ENCODE data around the gene LAMTOR2. TPM values are rescaled to one million over a fixed set of nuclear protein-coding genes. Genes with fewer than 3 reads are reported as not detected.
"Not testable (repeated sequence)": the region's sequence is repeated elsewhere in the genome, so short reads cannot be mapped to it uniquely, and the experiment has no call there.

Gene LAMTOR2
- total and polyA plus RNA-seq, 9 donors = 20.1 to 66.1 (median 24.9) TPM

DNA sequence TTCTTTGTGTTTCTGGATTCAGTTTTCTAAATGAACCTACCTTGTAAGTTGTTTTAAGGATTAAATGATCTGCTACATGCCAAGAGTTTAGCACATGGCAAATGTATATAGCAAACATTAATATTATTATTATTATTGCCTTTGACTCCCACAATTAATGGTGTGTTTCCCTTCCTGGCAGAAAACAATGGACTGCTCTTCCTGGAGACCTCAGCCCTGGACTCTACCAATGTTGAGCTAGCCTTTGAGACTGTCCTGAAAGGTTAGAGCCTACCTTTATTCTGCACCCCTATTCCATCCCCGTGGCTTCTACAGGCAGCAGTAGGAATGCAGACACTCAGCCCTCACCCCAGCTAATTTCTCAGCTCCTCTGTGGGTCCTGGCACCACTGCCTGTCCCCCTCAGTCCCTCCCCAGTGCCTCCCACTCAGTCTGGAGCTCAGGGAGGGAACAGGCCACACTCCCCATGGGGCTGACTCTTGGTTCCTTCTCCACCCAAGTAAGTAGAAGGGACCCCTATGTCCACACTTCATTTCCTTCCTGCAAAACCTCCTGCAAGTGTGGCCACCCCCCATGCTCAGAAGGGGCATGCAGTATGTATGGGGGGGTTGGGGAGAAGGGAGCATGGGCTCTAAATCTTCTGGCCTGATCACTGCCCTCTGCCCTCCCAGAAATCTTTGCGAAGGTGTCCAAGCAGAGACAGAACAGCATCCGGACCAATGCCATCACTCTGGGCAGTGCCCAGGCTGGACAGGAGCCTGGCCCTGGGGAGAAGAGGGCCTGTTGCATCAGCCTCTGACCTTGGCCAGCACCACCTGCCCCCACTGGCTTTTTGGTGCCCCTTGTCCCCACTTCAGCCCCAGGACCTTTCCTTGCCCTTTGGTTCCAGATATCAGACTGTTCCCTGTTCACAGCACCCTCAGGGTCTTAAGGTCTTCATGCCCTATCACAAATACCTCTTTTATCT is 15.2 kb downstream of the LAMTOR2 start:
- 55 to 80% (median 73%) methylated on average over 3 of the region's 3 CpGs for WGBS, 3 donors
- Histone ChIP-seq H3K36me3 (no peaks in the 10 kb centered on the region), H3K27me3 (no peaks in the 10 kb centered on the region), H3K27ac (no peak overlapping the region), H3K4me1 (ENCODE audit: insufficient read depth) (no peaks in the 10 kb centered on the region), H3K9me3 (no peaks in the 10 kb centered on the region), H3K4me3 (no peak overlapping the region)
- DNase-seq = no peak
- TF ChIP-seq POLR2A (IDR thresholded peaks at IDR 0.05) (no peak), EP300 (IDR thresholded peaks at IDR 0.05) (no peak)
- TF ChIP-seq, protein P1, sequence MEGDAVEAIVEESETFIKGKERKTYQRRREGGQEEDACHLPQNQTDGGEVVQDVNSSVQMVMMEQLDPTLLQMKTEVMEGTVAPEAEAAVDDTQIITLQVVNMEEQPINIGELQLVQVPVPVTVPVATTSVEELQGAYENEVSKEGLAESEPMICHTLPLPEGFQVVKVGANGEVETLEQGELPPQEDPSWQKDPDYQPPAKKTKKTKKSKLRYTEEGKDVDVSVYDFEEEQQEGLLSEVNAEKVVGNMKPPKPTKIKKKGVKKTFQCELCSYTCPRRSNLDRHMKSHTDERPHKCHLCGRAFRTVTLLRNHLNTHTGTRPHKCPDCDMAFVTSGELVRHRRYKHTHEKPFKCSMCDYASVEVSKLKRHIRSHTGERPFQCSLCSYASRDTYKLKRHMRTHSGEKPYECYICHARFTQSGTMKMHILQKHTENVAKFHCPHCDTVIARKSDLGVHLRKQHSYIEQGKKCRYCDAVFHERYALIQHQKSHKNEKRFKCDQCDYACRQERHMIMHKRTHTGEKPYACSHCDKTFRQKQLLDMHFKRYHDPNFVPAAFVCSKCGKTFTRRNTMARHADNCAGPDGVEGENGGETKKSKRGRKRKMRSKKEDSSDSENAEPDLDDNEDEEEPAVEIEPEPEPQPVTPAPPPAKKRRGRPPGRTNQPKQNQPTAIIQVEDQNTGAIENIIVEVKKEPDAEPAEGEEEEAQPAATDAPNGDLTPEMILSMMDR (IDR thresholded peaks at IDR 0.05) = no peak
- intact Hi-C loops (cut with DNase I) = no loop called here

DNA sequence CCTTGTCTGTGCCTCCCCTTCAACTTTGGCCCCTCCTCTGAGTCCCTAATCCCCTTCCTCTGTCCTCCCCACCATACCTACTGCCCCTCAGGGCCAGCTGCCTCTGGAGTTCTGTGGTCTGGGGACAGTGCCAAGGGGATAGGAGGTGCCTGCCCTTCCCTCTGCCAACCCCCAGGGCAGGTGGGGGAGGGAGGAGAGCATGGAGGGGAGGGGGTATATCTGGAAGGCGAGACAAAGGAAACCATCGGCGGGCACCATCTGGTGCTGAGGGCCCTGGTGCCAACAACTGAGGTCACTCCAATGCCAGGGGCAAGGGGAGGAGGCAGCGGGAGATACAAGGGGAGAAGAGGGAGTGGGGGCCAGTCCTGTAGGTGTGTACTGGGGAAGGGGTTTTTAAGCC is 16.0 kb downstream of the LAMTOR2 start:
- Histone ChIP-seq H3K4me1 (ENCODE audit: insufficient read depth) (no peaks in the 10 kb centered on the region), H3K27ac (no peak overlapping the region), H3K9me3 (no peaks in the 10 kb centered on the region), H3K27me3 (no peaks in the 10 kb centered on the region), H3K4me3 (no peak overlapping the region), H3K36me3 (no peaks in the 10 kb centered on the region)
- no peak for DNase-seq
- TF ChIP-seq POLR2A (IDR thresholded peaks at IDR 0.05) = no peak
- no peak for TF ChIP-seq EP300 (IDR thresholded peaks at IDR 0.05)
- TF ChIP-seq, protein P1 (IDR thresholded peaks at IDR 0.05) = no peak
- intact Hi-C loops (cut with DNase I) = no loop called here
- 30 to 46% (median 42%) methylated on average over 4 of the region's 4 CpGs for WGBS, 3 donors

DNA sequence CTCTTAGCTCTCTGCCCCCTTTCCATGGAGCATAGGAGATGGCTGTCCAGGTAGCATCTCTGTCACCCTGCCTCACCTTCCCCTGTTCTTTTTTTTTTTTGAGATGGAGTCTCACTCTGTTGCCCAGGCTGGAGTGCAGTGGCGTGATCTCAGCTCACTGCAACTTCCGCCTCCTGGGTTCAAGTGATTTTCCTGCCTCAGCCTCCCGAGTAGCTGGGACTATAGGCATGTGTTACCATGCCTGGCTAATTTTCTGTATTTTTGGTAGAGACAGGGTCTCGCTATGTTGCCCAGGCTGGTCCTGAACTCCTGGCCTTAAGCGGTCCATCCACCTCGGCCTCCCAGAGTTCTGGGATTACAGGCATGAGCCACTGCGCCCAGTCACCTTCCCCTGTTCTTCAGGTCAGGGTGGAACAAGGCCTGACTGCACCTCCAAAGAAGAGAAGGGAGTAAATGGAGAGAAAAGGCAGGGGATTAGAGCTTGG is 16.8 kb downstream of the LAMTOR2 start:
- H3K36me3 ChIP-seq; H3K27ac ChIP-seq; intact Hi-C loops (cut with DNase I); DNase-seq; H3K9me3 ChIP-seq; H3K4me1 ChIP-seq (ENCODE audit: insufficient read depth); H3K4me3 ChIP-seq; H3K27me3 ChIP-seq: not testable (repeated sequence)
- 81 to 87% (median 84%) methylated on average over 7 of the region's 7 CpGs for WGBS, 3 donors

DNA sequence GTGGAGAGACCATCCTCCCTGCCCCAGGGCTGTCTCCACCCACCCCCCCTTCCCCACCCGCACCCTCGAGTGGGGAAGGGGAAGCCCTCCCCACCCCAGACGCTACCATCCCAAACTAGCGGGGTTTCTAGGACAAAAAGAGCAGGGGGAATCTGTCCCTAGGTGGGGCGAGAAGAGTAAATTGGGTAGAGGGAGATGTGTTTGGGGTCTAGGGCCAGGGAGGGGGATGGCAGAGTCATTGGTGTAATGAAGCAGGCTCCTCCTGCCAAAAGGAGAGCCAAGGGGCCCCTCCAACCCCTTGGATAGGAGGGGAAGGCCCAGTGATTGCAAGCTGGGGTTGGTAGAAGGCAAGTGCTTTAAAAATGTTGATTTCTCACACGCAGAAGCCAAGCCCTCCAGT is 17.7 kb downstream of the LAMTOR2 start:
- no peak overlapping the region for H3K27ac ChIP-seq
- 50 to 53% (median 52%) methylated on average over 6 of the region's 6 CpGs for WGBS, 3 donors
- no peak overlapping the region for H3K4me3 ChIP-seq
- TF ChIP-seq EP300 (IDR thresholded peaks at IDR 0.05) (no peak), POLR2A (IDR thresholded peaks at IDR 0.05) (no peak)
- TF ChIP-seq, protein P1 (IDR thresholded peaks at IDR 0.05) = no peak
- H3K36me3 ChIP-seq = no peaks in the 10 kb centered on the region
- no peak for DNase-seq
- intact Hi-C loops (cut with DNase I) = no loop called here
- no peaks in the 10 kb centered on the region for H3K27me3 ChIP-seq
- H3K4me1 ChIP-seq (ENCODE audit: insufficient read depth) = no peaks in the 10 kb centered on the region
- H3K9me3 ChIP-seq = no peaks in the 10 kb centered on the region

DNA sequence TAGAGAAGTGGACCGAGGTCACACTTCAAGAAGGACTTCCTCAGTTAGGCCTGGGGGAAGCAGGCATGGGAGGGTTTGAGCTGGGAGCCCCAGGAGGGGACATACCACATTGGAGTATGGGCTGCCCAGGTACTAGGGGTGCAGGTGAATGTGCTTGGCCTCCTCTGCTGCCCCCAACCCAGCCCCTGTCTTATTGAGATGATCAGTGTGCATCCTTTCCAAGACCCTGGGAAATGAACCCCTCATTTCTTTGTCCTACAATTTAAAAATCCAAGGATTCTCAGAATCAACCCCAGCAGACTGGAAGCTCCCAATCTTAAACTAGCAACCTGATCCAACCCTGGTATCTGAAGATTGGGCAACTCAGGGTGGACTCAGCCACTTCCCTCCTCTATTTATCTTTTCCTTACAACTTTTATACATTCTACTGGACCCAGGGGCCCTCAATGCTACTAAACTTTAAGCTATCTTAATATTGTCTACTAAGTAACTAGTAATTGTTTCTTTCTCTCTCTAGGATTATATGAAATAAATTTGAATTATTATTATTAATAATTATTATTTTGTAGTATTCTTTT is 18.6 kb downstream of the LAMTOR2 start:
- intact Hi-C loops (cut with DNase I) = no loop called here
- Histone ChIP-seq H3K4me3 (no peak overlapping the region), H3K36me3 (no peaks in the 10 kb centered on the region), H3K27me3 (no peaks in the 10 kb centered on the region), H3K4me1 (ENCODE audit: insufficient read depth) (no peaks in the 10 kb centered on the region), H3K27ac (no peak overlapping the region), H3K9me3 (no peaks in the 10 kb centered on the region)
- no peak for DNase-seq
- no peak for TF ChIP-seq POLR2A (IDR thresholded peaks at IDR 0.05)
- no peak for TF ChIP-seq EP300 (IDR thresholded peaks at IDR 0.05)
- TF ChIP-seq, protein P1 (IDR thresholded peaks at IDR 0.05) = no peak
- 0 to 65% (median 39%) methylated on average over 1 of the region's 1 CpG for WGBS, 3 donors
